ENCODE results near the gene TTC38. TPM values are rescaled to one million over a fixed set of nuclear protein-coding genes. Genes with fewer than 3 reads are reported as not detected.

The TTC38 gene
- total and polyA plus RNA-seq, 8 donors, result 26.8 to 36.0 (median 33.5) TPM

DNA sequence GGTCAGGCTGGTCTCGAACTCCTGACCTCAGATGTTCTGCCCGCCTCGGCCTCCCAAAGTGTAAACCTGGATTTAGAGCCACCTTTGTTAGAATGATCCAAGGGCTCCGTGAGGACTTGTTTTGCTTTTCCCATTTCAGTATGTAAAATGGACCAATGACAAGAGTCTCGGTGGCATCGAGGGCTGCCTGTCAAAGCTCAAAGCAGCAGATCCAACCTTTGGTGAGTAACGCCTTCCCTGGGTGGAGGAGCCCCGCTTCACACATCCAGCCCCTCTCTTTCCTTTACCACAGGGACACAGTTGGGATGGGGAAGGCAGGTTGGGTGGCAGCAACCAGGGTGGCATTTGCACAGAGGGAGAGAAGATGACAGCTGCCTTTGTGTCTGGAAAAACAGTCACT is 4.4 kb downstream of the TTC38 start:
- intact Hi-C loops (cut with DNase I), result no loop called here
- ATAC-seq, result no peak
- no peak for TF ChIP-seq CTCF (IDR thresholded peaks at IDR 0.05)
- Histone ChIP-seq H3K36me3 (peaks cover 0 to 57% of the 10 kb centered on the region in 2 donors), H3K27me3 (no peaks in the 10 kb centered on the region), H3K27ac (no peak overlapping the region), H3K4me1 (peaks cover 14 to 26% of the 10 kb centered on the region in 2 donors), H3K9me3 (no peaks in the 10 kb centered on the region), H3K4me3 (no peak overlapping the region)
- DNase-seq, result no peak

GRCh38 chr22:46272762-46273431 is 5.1 kb downstream of the TTC38 start:
- Histone ChIP-seq H3K4me1 (peaks cover 14 to 24% of the 10 kb centered on the region in 2 donors), H3K27ac (no peak overlapping the region), H3K36me3 (peaks cover 0 to 64% of the 10 kb centered on the region in 2 donors), H3K9me3 (no peaks in the 10 kb centered on the region), H3K27me3 (no peaks in the 10 kb centered on the region), H3K4me3 (no peak overlapping the region)
- DNase-seq (no peak), ATAC-seq (no peak)
- no peak for TF ChIP-seq CTCF (IDR thresholded peaks at IDR 0.05)
- intact Hi-C loops (cut with DNase I), result no loop called here

GRCh38 chr22:46273432-46274148 is 5.8 kb downstream of the TTC38 start:
- Histone ChIP-seq H3K4me1 (peaks cover 11 to 19% of the 10 kb centered on the region in 2 donors), H3K36me3 (peaks cover 0 to 71% of the 10 kb centered on the region in 2 donors), H3K27me3 (no peaks in the 10 kb centered on the region), H3K4me3 (no peak overlapping the region), H3K9me3 (no peaks in the 10 kb centered on the region), H3K27ac (no peak overlapping the region)
- intact Hi-C loops (cut with DNase I), result no loop called here
- TF ChIP-seq CTCF (IDR thresholded peaks at IDR 0.05), result no peak
- ATAC-seq (no peak), DNase-seq (peak in 1 of 4 donors; percentile 33)

DNA sequence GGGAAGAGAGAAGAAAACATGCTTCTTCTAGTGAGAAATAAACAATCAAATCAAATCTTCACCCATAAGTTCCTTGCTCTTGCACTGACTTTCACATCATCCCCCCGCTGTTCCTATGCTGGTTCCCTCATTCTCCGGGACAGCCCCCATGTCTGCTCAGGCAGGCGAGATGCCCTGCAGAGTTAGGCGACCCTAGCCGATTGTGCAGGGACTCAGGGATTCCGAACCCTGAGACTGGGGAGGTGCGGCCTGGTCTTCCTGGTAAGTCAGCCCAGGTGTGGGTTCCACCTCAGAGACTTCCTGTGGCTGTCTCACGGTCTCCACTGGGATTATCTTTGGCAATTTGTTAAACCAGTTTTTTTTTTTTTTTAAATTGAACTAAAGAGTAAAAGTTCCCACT is 6.6 kb downstream of the TTC38 start:
- Histone ChIP-seq H3K9me3 (no peaks in the 10 kb centered on the region), H3K27me3 (no peaks in the 10 kb centered on the region), H3K4me1 (peaks cover 3 to 11% of the 10 kb centered on the region in 2 donors), H3K36me3 (peaks cover 0 to 78% of the 10 kb centered on the region in 2 donors), H3K4me3 (no peak overlapping the region), H3K27ac (no peak overlapping the region)
- intact Hi-C loops (cut with DNase I), result no loop called here
- TF ChIP-seq CTCF (IDR thresholded peaks at IDR 0.05), result no peak
- ATAC-seq, result no peak
- no peak for DNase-seq

GRCh38 chr22:46275455-46276122 is 7.8 kb downstream of the TTC38 start:
- no peak for TF ChIP-seq CTCF (IDR thresholded peaks at IDR 0.05)
- DNase-seq, result no peak
- Histone ChIP-seq H3K27ac (no peak overlapping the region), H3K4me3 (no peak overlapping the region), H3K4me1 (peaks cover 0 to 6% of the 10 kb centered on the region in 2 donors), H3K9me3 (no peaks in the 10 kb centered on the region), H3K27me3 (no peaks in the 10 kb centered on the region), H3K36me3 (peaks cover 0 to 91% of the 10 kb centered on the region in 2 donors)
- intact Hi-C loops (cut with DNase I), result no loop called here
- no peak for ATAC-seq

Measured in left lung (tissue), 10 donors.